AG10803 (cell line): Measurements from ENCODE around the gene GALNT9.

Experiments
- DNase-seq: peaks from one replicate; pipeline ENCODE4 v3.0.0; 2010; ENCODE audit warnings: low read depth
- H3K4me3 ChIP-seq: 2 replicates; pipeline ENCODE4 v1.5.1; 2011; ENCODE audit warnings: mild to moderate bottlenecking, low read length, control low read depth
- TF ChIP-seq, protein P1 (sequence below): conservative IDR thresholded peaks from 2 replicates; pipeline ENCODE4 v1.5.1; 2011; ENCODE audit warnings: mild to moderate bottlenecking, low read length, control low read depth, inconsistent platforms

The GALNT9 gene

DNA sequence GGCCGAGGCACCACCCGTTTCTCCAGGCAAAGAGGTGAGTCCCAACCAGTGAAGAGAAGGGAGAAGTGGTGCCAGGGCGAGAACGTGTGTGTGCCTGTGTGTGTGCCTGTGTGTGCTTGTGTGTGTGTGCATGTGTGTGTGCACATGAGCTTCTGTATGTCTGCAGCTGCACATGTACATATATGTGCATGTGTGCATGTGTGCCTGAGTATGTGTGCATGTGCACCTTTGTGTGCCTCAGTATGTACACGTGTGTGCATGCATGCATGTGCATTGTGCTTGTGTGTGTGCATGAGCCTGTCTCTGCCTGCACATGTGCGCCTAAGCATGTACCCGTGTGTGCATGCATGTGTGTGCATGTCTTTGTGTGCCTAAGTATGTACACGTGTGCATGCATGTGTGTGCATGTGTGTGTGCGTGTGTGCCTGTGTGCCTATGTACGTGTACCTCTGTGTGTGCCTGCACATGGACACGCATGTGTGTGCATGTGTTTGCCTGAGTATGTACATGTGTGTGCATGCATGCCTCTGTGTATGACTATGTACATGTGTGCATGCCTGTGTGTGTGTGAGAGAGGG is 5.9 kb upstream of the GALNT9 start:
- no peak for DNase-seq
- no peak overlapping the region for H3K4me3 ChIP-seq
- TF ChIP-seq, protein P1, sequence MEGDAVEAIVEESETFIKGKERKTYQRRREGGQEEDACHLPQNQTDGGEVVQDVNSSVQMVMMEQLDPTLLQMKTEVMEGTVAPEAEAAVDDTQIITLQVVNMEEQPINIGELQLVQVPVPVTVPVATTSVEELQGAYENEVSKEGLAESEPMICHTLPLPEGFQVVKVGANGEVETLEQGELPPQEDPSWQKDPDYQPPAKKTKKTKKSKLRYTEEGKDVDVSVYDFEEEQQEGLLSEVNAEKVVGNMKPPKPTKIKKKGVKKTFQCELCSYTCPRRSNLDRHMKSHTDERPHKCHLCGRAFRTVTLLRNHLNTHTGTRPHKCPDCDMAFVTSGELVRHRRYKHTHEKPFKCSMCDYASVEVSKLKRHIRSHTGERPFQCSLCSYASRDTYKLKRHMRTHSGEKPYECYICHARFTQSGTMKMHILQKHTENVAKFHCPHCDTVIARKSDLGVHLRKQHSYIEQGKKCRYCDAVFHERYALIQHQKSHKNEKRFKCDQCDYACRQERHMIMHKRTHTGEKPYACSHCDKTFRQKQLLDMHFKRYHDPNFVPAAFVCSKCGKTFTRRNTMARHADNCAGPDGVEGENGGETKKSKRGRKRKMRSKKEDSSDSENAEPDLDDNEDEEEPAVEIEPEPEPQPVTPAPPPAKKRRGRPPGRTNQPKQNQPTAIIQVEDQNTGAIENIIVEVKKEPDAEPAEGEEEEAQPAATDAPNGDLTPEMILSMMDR: no peak

DNA sequence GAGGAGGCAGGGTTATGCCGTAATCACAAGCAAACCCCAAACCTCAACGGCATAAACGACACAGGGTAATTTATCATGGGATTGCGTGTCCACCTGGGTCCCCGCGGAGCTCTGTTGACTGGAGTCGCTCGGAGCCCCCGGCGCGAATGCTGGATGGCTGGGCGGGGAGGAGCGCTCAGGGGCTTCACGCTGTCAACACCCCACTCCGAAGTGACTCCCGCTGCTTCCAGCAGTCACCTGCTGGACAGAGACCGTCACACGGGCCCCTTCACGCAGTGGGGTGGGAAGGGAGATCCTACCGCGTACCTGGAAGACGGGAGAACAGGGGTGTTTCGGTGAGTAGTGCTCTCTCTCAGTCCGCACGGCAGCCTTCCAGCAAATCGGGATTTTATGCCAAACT is 4.4 kb upstream of the GALNT9 start:
- DNase-seq: no peak
- TF ChIP-seq, protein P1: no peak
- no peak overlapping the region for H3K4me3 ChIP-seq

DNA sequence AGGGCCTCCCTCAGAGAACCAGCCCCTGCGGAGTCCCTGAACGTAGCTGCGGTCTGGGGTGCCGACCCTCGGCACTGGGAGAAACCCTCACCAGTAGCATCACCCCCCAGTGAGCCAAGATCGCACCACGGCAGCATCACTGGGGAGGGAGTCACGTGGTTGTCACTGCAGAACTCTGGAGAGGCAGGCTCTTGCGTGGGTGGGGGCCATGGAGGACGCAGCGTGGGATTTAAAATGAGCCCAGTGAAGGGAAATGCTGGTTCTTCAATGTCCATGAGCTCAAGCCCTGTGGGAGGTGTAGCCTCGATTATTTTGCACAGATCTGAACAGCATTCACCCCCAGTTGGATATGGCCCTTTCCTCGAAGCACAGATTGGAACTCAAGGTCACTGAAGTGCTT is 3.9 kb upstream of the GALNT9 start:
- H3K4me3 ChIP-seq: no peak overlapping the region
- DNase-seq: no peak
- TF ChIP-seq, protein P1: no peak

DNA sequence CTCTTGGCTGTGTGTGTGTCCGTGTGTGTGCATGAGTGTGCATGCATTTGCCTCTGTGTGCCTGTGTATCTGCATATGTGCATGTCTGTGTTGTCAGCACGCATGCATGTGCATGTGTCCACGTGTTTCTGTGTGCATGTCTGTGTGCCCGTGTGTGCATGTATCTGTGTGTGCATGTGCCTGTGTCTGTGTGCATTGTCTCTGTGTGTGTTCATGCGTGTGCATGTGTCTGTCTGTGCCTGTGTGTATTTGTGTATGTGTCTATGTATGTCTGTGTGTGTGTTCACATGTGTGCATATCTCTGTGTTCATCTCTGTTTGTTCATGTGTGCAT is 1.1 kb upstream of the GALNT9 start:
- TF ChIP-seq, protein P1: no peak
- DNase-seq: no peak
- no peak overlapping the region for H3K4me3 ChIP-seq

DNA sequence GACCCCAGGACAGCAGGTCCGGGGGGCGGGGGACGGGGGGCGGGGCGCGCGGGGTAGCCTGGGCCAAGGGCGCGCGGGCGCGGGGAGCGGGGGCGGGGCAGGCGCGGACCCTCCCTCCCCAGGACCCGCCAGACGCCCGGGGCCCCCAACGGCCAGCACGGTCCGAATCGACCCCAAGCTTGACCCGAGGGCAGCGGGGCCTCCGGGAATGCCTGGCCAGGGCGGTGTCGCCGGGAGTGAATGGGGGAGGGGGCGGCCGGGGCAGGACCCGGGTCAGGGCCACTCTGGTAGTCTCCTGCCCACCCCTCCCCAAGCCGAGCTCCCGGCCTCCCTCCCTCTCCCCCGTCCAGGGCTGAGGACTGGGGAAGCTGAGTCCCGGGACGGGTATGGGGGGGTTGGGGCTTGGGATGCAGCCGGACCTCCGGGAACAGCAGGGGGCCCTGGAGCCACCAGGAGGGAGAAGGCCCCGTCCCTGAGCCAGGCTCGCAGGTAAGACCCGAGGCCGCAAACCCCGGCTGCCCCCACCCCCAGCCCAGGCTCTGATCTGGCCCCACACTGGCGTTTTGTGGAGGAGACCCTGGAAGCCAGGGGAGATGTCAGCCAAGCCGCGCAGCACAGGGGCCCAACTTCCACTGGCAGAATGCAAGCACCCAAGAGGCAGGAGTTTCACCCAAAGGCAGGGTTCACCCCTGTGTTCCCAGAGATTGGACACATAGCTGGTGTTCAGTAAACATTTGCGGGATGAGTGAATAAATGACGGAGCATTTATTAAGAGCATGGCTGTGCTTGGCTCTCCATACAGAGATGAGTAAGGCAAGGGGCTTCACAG is 545 bp upstream of the GALNT9 start:
- H3K4me3 ChIP-seq: no peak overlapping the region
- TF ChIP-seq, protein P1: no peak

DNA sequence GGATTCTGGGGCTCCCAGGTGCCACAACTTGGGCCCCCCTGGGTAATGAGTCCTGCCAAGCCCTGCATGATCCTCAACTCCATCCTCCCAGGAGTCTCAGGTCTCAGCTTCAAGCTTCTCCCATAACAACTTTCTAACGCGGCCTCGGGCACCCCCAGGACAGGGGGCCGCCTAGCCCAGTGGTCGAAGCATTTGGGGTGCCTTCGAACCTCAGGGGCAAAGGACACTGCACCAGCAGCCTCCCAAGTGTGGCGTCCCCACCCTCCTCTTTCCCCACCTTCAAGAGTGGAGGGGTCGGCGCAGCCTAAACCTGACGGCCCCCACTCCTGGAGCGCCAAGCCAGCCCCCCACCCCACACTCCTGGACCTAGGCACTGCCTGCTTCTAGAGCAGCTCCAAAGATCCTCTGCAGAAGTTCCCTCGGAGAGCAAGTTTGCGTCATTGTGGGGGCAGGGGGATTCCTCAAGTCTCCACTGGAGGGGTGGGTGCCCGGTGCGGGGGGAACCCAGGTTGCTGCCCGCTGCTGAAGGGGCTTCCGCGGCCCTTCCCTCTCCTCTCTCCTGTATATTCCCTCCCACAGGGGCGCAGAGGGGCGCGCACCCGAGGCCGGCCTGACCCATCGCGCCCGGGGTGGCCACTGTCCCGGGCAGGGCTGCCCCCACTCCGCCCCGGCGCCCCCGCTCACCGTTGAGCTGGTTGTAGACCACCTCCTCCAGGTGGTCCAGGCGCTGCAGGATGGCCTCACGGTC is 933 bp downstream of the GALNT9 start:
- TF ChIP-seq, protein P1: no peak
- no peak overlapping the region for H3K4me3 ChIP-seq
- no peak for DNase-seq

More for the DNA sequence above, 545 bp upstream of the GALNT9 start:
- DNase-seq: no peak
